T-helper 22 cell (primary cell): ENCODE measurements around the gene DOK7.

Source experiments
- DNase-seq: peaks from one replicate; pipeline ENCODE4 v3.0.0-alpha.2; 2020; ENCODE audit warnings: low read depth

The DOK7 gene

DNA sequence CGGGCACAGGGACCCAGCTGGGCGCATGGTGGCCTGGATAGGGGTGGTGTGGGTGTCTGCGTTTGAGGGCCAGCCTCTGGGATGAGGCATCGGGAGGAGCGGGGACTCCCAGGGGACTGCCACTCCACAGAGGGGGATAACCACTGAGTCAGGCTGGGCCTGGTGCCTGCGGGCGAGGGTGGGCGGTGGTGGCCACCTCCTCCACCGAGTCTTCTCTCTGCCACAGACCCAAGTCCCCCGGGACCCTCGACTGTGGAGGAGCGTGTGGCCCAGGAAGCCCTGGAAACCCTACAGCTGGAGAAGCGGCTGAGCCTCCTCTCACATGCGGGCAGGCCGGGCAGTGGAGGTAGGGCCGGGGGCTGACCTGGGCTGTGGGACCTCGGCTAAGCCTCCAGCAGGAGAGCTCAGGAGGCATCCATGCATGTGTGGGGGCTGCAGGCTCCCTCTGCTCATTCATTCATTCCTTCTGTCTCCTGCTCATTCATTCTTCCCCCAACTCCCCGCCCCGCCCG, 26.4 kb downstream of the DOK7 start:
- no peak for DNase-seq

DNA sequence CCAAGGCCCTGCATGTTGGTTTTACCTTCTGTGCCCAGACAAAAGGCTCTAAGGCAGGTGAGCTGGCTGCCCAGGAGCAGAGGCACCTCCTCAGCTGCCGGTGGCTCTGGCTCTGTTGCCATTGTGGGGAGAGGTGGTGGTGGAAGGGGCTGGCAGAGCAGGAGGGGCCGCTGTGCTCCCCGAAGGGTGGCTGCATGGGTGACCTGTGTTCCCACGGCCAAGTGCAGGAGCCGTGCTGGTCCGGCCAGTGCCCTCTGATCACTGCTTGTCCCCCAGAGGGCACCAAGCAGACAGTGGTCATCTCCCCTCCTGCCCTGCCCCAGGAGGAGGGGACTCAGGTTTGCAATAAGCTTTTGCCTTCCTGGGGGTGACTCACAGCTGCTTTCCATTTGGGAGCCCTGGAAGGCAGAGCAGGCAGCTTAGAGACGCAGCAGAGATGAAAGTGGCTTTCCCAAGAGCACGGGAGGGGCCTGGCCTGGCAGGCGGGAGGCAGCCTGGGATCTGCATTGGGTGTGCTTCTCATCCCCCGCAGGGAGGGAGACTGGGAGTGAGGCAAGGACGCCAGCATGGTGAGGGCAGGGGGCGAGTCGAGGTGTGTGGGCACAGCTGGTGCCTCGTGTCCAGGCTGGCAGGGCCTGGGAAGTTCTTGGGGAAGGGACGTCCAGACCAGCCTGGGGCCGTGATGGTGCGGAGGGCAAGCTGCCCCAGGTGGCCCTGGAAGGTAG, 28.7 kb downstream of the DOK7 start:
- DNase-seq = no peak

DNA sequence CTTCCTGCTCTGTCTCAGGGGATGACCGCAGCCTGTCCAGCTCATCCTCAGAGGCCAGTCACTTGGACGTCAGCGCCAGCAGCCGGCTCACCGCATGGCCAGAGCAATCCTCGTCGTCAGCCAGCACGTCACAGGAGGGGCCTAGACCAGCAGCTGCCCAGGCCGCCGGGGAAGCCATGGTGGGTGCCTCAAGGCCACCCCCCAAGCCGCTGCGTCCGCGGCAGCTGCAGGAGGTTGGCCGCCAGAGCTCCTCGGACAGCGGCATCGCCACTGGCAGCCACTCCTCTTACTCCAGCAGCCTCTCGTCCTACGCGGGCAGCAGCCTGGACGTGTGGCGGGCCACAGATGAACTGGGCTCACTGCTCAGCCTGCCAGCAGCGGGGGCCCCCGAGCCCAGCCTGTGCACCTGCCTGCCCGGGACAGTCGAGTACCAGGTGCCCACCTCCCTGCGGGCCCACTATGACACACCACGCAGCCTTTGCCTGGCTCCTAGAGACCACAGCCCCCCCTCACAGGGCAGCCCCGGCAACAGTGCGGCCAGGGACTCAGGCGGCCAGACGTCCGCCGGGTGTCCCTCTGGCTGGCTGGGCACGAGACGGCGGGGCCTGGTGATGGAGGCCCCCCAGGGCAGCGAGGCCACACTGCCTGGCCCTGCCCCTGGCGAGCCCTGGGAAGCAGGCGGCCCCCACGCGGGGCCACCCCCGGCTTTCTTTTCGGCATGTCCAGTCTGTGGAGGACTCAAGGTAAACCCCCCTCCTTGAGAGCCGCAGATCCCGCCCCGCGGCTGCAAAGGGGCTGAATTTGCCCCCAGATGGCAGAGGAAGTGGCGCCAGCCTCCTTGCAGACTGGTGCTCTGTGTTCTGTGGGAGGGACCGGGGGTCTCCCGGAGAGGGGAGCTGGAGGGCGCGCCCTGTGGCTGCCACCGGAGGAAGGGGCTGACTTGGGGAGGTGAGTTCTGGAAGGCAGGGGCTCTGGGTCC, 29.9 kb downstream of the DOK7 start:
- no peak for DNase-seq

DNA sequence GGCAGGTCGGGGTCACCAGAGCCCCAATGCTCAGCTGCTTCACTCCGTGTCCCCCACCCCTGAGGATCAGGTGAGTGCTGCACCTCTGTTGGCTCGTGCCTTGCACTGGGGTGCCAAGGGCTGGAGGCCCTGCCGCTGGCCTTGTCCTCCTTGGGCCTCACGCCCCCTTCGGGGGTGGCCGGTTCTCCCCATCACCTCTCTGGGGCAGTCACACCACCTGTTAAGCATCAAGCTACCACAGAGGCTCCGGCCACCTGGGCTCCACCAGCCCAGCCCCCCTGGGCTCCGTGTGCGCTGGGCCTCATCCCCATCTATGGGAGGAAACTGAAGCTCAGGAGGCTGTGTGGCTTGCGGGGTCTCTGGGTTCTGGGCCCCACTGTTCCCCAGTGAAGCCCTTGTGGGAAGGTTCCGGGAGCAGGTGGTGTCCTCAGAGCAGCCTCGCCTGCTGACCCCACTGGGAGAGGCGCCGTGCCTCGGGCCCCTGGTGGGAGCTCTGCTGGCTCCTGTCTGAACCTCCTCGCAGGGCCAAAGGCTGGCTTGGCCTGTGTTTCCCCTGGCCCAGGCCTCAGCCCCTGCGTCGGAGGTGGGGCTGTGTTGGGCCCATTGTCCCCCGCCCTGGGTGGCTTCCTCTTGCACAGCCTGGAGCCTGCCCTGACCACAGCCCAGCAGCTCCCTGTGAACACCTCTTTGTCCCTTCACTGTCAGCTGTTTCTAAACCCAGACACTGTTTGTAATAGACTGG, 30.8 kb downstream of the DOK7 start:
- DNase-seq = no peak

DNA sequence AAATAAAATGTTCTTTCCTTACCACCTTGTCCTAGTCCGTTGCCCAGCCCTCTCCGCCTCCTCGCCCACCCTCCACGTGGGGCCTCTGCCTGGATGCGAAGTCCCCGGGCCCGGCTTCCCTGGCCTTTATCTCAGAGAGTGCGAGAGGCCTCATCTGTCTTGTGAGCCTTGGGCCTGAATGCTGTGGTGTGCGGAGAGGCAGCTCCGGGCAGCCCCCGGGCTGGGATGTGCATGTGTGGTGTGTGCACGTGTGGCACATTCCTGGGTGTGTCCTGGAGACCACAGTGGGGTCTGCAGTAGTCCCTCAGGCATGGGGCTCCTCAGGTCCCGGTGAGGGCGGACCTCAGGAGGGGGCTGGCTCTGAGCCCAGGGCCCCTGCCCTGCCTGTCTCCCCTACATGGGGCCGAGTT, 31.4 kb downstream of the DOK7 start:
- no peak for DNase-seq

DNA sequence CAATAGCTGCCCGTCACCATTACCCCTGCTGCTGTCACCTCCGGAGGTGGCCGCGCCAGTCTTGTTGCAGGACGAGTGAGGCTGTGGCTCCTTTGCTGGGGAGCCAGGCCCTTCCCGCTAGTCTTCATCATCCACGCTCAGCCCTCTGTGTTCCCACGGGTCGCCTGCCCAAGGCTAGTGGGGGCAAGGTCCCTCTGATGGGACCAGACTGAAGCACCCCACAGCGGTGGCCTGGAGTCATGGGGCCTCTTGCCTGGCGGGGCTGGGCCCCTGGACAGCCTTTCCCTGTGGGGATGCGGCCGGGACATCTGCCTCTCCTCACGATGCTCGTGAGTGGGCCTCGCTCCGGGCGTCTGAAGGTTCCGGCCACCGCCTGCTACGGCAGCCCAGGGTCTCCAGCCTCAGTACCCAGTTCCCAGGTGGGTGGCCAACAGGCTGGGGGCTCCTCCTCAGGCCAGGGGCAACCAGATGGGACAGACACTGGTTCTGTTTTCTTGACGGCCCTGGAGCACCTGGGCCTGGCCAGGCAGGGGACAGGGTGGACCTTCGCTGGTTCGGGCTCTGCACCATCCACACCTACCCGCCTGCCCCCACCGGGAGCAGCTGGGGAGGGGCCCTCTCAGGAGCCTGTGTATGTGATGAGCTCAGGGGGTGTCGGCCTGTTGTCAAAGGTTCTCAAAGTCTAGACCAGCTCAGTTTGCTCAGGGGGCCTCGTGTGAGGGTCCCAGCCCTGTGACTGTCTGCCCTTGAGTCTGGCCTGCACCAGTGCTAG, 32.3 kb downstream of the DOK7 start:
- DNase-seq = no peak

DNA sequence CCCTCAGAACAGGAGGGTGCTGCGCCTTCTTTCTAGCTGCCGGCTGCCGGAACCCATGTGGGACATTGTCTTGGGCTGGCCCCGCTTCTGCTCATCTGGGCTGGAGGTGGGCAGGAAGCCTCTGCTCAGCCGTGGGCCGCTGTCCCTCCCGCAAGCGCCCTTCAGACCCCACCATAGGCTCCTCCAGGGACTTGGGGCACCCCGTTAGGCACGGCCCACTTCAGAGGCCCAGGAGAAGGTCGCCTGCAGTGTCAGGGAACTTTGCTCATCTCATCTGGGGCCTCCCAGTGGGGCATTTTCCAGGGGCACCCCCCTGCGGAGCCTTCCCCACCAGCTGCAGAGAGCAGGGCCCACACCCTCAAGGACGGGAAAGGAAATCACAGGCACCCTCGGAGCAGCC, 32.9 kb downstream of the DOK7 start:
- no peak for DNase-seq

DNA sequence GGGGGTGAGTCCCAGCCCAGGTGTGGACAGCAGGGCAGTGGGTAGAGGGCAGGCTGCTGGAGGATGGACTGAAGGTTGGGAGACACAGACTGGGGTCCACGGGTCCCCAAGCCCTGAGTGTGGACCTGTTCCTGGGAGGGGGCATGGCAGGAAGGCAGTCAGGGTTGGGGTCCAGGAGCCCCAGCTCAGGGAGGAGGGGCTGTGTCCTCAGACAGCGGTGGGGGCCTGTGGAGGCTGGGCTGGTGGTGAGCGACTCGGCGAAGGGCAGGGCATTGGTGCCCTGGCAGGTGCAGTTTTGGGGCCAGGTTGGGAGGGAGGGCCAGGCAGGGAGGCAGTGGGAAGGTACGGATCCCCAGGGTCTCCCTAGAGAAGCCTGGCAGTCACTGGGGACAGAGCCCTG, 34.0 kb downstream of the DOK7 start:
- DNase-seq = no peak

DNA sequence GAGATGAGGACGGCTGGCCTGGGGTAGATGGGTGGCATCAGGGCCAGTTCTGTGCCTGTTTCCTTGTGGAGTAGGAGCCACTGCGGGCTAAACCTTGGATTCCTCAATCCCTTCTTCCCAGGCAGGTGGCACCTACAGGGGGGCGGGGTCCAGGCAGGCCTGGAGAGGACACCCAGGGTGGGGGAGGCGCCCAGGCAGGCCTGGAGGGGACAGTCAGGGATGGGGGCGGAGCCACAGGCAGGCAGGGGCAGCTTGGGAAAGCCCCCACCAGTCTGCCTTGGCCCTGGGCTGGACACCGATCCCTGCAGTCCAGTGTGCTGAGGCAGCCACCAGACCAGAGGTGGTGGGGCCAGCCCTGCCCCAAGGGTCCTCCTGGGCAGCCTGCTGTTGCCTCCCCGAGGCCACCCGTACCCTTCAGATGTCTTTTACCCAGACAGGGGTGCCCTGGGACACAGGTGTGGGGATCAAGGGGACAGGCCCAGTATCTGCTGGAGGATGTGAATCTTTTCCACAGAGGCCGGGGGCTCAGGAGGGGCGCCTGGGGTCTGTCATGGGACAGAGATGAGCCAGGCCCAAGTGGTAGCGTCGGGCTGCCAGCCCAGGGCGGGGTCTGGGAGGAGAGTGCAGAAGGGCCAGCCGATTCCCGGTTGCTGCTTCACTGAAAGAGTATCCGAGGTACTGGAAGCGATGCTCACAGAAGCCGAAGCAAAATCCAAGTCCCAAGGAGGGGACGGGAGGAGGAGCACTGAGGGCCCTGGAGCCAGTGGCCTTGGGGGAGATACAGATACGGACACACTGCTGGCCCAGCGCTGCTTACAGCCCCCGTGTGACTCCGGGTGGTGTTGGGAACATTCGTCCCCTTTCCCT, 34.6 kb downstream of the DOK7 start:
- DNase-seq = no peak

DNA sequence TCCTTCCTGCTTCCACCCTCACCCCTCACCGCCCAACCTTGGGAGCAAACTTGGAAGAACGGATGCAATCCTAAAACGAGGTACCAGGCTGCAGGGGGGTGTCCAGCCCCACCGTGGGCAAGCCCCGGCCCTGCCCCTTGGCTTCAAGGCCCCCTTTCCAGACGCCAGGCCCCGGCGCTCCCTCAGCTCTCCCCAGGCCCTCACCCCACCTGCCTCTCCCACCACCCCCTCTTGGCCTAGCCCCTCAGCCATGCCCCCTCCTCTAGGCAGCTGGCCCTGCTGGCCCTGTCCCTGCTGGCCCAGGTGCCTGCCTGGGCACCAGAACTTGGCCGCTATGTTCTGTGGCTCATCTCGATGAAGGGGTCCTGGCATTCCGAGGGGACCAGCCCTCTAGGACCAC, 35.3 kb downstream of the DOK7 start:
- no peak for DNase-seq

DNA sequence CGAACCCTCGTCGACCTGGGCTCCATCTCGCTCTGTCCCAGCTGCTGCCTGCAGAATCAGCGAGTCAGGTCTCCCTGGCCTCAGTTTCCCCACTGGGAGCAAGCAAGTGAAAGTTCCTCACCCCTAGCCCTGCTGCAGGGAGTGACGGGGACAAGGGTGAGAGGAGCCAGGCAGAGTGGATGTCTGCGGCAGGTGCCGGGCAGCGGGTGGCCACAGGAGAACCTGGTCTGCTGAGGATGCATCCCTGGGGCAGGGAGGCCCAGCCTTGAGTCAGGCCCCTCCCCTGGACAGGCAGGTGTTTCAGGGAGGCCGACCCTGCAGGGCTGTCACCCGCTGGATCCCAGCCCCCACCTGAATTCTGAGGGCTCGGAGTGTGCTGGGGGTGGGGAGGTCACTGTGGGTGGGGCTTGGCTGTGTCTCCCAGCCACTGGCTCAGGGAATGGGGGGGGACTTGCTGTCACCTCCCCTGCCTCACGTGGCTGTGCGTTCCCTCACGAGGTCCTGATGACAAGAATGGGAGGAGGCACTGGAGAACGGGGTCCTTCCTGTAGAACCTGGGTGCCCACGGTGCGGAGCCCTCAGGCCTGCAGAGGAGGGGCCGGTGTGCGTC, 35.9 kb downstream of the DOK7 start:
- no peak for DNase-seq

DNA sequence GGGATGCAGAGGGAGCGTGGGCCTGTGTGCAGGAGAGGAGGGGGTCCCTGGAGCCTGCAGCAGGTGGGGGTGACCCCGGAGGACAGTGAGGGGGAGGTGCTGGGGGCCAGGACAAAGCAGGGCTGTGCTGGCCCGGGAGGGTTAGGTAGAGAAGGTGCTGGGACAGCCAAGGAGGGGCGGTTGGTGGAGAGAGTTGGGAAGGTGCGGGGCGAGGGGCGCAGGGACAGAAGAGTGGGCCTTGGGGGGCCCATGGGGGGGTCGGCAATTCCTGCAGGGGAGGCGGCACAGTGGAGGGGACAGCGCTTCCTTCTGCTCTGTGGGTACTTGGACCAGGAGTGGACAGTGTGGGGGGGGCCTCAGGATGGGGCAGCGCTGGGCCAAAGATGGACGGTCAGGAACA, 36.6 kb downstream of the DOK7 start:
- no peak for DNase-seq

DNA sequence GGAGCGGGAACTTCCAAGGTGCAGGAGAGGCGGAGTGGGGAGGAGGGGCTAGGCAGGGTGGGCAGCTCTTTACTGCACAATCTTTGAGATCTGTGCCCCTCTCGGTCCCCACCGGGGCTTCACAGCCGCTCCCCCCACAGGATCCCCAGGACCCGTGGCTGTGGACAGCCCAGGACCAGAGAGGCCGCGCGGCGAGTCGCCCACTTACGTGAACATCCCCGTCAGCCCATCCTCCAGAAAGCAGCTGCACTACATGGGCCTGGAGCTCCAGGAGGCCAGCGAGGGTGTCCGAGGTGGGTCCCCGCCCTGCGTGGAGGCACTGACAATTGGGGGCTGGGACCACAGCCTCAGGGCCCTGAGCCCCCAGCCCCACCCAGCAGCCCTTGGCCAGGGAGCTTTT, 37.0 kb downstream of the DOK7 start:
- DNase-seq = no peak

DNA sequence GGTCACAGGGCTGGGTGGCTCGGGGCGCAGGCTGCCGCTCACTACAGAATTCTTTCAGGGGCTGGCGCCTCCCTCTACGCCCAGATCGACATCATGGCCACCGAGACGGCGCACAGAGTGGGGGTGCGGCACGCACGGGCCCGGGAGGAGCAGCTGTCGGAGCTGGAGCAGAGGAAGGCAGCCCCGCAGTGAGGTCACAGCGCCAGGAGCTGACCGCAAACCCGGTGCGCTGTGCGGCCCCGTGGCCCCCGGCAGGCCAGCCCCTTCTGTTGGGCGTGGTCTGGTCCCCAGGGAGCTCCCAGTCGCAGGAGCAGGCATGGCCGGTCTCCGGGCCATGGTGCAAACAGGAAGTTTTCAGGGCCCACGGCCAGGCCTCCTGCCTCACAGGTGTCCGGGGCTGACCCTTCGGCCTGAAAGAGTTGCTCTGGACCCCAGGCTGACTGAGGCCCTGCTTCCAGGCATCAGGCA, 37.6 kb downstream of the DOK7 start:
- no peak for DNase-seq

DNA sequence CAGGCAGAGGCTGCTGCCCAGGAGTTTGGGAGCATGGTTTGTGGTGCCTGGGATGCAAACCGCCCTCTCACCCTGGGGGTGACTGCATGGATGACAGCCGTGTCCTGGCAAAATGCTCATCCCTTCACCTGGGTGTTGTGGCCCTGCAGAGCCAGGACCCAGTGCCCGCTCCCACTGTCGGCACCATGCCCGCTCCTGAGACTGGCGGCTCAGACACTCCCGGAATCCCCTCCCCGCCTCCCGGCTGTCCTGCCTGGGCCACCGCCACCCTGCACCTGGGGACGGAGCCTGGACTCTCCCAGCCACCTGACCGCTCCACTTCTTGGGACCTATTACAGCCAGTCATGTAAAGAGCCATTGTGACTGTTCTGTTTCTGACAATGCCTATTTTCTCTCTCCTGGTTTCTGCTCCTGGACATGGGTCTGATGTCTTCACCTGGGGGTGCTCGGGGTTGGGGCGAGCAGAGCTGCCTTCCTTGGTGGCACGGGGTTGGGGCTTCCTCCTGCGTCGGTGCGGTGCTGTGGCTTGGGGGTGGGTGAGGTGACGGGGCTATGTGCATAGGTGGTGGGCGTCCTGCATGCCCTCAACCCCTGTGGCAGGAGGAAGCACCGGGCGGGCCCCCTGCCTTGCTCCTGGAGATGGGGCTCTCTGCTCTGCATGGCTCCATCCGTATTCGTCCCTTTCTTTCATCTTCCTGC, 38.2 kb downstream of the DOK7 start:
- no peak for DNase-seq

DNA sequence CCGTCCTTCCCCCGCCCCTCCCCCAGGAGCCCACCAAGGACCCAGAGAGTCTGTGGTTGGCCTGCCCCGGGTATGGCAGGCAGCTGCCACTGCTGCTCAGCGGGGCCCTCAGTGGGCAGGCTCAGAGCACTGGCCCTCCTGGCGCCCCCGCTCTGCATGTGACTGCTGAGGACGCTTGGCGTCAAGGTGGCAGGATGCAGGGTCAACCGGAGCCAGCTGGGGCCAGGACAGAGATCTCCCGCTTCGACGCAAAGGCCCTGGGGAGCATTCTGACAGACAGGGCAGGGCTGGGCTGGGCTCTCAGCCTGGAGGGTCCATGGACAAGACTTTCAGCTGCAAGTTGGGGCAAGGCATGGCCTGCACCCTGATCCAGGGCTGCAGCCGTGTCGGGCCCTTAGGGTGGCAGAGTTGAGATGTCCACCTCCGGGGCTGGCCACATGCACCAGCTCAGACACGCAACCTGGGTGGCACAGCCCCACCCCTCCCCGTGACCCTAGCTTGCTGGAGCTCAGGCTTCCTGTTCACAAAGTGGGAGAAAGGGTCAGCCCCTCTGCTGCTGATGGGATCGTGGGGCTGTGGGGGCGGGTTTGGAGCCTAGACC, 38.8 kb downstream of the DOK7 start:
- DNase-seq = no peak

DNA sequence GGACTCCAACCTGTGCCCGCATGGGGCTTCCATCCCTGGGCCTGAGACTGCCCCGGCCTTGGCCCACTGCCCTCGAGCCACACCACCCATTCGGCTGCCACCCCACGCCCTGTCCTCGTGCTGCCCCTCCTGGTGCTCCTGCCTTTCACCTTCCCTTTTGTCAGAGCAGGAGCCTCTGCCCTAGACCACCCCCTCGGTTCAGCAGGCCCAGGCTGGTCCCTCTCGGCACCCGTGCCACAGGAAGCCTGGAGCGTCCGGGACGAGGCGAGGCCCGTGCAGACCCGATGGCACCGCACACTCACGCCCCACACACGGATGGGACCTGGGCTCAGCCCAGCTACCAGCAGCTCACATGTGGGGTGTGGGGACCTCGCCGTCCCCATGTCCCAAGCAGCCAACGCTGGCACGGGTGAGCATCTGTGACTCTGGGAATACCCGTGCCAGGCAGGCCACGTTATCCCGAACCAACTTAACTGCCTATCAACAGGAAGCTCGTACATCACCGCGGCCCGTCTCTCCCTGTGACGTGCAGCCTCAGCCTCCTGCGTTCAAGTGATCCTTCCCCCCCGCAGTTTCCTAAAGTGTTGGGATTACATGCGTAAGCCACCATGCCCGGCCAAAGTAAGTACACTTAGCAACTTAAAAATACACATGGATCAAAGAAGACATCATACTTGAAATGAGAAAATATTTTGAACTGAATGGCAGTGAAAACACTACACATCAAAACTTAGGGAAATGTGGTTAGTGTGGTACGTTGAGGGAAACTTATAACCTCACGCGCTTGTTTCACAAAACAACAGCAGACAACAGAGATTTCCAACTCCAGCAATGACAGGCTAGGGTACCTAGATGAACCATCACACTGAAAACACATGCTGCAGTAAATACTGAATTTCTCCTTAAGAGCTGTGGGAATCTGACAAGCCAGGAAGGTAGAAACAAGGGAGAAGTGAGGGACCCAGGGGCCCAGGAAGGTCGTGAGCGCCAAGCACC, 40.1 kb downstream of the DOK7 start:
- no peak for DNase-seq

DNA sequence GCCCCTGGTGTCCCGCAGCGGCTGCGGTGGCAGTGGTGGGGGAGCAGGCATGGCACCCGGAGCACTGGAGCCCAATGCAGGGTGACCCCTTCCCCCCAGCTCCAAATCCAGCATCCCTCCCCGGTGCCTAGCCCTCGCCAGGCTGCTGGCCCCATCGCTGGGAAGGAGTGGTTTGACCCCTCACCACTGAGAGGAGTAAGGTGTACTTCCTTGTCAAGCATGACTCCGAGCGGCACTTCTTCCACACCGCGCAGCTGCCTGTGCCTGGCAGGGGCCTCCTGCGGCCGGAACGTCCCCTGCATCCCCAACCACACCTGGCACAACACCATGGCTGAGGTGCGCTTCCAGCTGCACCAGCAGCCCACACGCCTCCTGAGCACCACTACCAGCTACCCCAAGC, 42.1 kb downstream of the DOK7 start:
- no peak for DNase-seq
